ENCODE results near the gene TRMT10C.

- no peak for TF ChIP-seq RARB (CRISPR knock-in tag; IDR thresholded peaks at IDR 0.05)
- TF ChIP-seq TSHZ2 (CRISPR knock-in tag; IDR thresholded peaks at IDR 0.05) = no peak
- TF ChIP-seq CSDC2 (CRISPR knock-in tag; IDR thresholded peaks at IDR 0.05) = no peak
- no peak for TF ChIP-seq PATZ1 (CRISPR knock-in tag; IDR thresholded peaks at IDR 0.05; ENCODE audit: borderline replicate concordance)
These were observed 41.5 kb downstream of the TRMT10C start for GRCh38 chr3:101603184-101603583.

All from SK-N-SH treated with all-trans-retinoic acid at 6 μM for 48 hours (cell line).